Fibroblast of lung (primary cell): Measurements from ENCODE around the gene PPP2R5C.

Experiments
- EZH2 ChIP-seq: IDR thresholded peaks from 2 replicates; pipeline ENCODE4 v1.5.1; 2012; ENCODE audit warnings: low read length, control low read depth, mild to moderate bottlenecking; ENCODE audit errors: missing control alignments
- TF ChIP-seq, protein P1 (sequence below), 2 donors: IDR thresholded peaks in 1 of 2; conservative IDR thresholded peaks in 1 of 2; 1 replicate in 1 of 2; 2 replicates in 1 of 2; pipeline ENCODE4 v1.5.1; 2011 to 2012; ENCODE audit warnings: low read length in 2 of 2, control low read depth in 1 of 2, inconsistent platforms in 1 of 2, low read depth in 1 of 2, mild to moderate bottlenecking in 1 of 2

GRCh38 chr14:101734246-101734847 is 27.2 kb upstream of the PPP2R5C start:
- no peak for TF ChIP-seq EZH2
- TF ChIP-seq, protein P1, sequence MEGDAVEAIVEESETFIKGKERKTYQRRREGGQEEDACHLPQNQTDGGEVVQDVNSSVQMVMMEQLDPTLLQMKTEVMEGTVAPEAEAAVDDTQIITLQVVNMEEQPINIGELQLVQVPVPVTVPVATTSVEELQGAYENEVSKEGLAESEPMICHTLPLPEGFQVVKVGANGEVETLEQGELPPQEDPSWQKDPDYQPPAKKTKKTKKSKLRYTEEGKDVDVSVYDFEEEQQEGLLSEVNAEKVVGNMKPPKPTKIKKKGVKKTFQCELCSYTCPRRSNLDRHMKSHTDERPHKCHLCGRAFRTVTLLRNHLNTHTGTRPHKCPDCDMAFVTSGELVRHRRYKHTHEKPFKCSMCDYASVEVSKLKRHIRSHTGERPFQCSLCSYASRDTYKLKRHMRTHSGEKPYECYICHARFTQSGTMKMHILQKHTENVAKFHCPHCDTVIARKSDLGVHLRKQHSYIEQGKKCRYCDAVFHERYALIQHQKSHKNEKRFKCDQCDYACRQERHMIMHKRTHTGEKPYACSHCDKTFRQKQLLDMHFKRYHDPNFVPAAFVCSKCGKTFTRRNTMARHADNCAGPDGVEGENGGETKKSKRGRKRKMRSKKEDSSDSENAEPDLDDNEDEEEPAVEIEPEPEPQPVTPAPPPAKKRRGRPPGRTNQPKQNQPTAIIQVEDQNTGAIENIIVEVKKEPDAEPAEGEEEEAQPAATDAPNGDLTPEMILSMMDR (conservative IDR thresholded peaks at IDR 0.05 in 1 of 2, IDR thresholded peaks at IDR 0.05 in 1 of 2; ENCODE audit: low read depth in 1 of 2, low read length in 2 of 2) = no peak
